ENCODE measurements around the gene DDX6. TPM values are rescaled to one million over a fixed set of nuclear protein-coding genes. Genes with fewer than 3 reads are reported as not detected.

The DDX6 gene
- total and polyA plus RNA-seq, 2 of the 8 experiments (the other 6 are each of a cell fraction or from before 2014, with no cell fraction given): 29.8 to 181 TPM

DNA sequence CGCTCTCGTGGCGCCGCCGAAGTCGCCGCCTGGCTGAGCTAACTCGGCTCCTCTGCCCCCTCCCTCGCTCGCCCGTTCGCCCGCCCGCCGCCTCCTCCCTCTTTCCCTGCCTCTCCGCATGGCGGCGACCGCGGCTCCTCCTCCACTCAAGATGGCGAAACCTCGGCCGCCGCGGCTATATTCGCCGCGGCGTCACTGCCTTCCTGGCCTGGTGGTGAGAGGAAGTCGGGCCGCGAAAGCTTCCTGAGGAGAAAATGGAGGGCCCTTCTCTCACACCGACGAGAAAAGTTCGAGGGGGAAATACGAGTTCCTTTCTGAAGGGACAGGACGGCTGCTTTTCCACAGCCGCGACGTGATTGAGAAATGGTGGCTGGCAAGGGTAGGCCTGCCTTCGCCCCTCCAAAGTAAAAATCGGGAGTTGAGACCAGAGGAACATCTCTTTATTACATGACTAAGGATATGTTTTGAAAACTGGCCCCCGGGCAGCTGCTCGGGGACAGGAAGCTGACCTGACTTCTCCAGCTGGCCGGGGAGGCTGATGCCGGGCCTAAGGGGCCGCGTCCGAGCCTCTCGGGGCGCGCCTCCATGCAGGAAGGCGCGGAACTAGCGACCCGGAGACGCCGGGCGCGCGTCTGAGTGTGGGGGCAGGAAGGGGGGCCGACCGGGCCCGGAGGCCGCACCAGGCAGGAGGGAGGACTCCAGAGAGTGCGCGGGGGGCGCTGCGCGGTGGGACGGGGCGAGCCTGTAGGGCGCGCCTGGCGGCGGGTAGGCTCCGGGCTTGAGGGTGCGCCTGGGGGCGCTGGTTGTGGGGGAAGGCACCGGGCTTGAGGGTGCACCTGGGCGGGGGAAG, at the start of gene DDX6 (continued):
- no peak for TF ChIP-seq SRF (IDR thresholded peaks at IDR 0.05; ENCODE audit: low read depth, low read length)
- no peak for TF ChIP-seq CBX5 (IDR thresholded peaks at IDR 0.05; ENCODE audit: low read depth, low read length)
- no peak for TF ChIP-seq CHD1 (IDR thresholded peaks at IDR 0.05; ENCODE audit: low read depth, low read length)
- TF ChIP-seq, protein P1, sequence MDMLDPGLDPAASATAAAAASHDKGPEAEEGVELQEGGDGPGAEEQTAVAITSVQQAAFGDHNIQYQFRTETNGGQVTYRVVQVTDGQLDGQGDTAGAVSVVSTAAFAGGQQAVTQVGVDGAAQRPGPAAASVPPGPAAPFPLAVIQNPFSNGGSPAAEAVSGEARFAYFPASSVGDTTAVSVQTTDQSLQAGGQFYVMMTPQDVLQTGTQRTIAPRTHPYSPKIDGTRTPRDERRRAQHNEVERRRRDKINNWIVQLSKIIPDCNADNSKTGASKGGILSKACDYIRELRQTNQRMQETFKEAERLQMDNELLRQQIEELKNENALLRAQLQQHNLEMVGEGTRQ (IDR thresholded peaks at IDR 0.05; ENCODE audit: low read length): no peak
- TF ChIP-seq JUND (IDR thresholded peaks at IDR 0.05; ENCODE audit: low read length): no peak
- TF ChIP-seq TBP (IDR thresholded peaks at IDR 0.05; ENCODE audit: low read depth, low read length): peak; percentile 90
- TF ChIP-seq TEAD4 (IDR thresholded peaks at IDR 0.05; ENCODE audit: low read depth, low read length): no peak
- no peak for TF ChIP-seq KDM5A (IDR thresholded peaks at IDR 0.05; ENCODE audit: low read length)
- TF ChIP-seq, protein P2, sequence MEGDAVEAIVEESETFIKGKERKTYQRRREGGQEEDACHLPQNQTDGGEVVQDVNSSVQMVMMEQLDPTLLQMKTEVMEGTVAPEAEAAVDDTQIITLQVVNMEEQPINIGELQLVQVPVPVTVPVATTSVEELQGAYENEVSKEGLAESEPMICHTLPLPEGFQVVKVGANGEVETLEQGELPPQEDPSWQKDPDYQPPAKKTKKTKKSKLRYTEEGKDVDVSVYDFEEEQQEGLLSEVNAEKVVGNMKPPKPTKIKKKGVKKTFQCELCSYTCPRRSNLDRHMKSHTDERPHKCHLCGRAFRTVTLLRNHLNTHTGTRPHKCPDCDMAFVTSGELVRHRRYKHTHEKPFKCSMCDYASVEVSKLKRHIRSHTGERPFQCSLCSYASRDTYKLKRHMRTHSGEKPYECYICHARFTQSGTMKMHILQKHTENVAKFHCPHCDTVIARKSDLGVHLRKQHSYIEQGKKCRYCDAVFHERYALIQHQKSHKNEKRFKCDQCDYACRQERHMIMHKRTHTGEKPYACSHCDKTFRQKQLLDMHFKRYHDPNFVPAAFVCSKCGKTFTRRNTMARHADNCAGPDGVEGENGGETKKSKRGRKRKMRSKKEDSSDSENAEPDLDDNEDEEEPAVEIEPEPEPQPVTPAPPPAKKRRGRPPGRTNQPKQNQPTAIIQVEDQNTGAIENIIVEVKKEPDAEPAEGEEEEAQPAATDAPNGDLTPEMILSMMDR (IDR thresholded peaks at IDR 0.05; ENCODE audit: control extremely low read depth in 1 of 3, insufficient read depth in 1 of 3, low read depth in 1 of 3, low read length in 3 of 3): peak; percentile 28 to 48 (median 40)
- TF ChIP-seq SIX5 (IDR thresholded peaks at IDR 0.05; ENCODE audit: low read depth, low read length): no peak
- TF ChIP-seq EP300 (IDR thresholded peaks at IDR 0.05; ENCODE audit: borderline replicate concordance in 1 of 2, low read depth in 2 of 2, low read length in 2 of 2): no peak
- TF ChIP-seq, protein P3, sequence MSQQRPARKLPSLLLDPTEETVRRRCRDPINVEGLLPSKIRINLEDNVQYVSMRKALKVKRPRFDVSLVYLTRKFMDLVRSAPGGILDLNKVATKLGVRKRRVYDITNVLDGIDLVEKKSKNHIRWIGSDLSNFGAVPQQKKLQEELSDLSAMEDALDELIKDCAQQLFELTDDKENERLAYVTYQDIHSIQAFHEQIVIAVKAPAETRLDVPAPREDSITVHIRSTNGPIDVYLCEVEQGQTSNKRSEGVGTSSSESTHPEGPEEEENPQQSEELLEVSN (IDR thresholded peaks at IDR 0.05): no peak
- no peak for TF ChIP-seq SP1 (IDR thresholded peaks at IDR 0.05; ENCODE audit: low read depth, low read length)
- TF ChIP-seq ATF3 (IDR thresholded peaks at IDR 0.05; ENCODE audit: insufficient read depth, low read depth, low read length): no peak
- TF ChIP-seq POU5F1 (IDR thresholded peaks at IDR 0.05; ENCODE audit: low read depth, low read length): no peak
- TF ChIP-seq FOSL1 (IDR thresholded peaks at IDR 0.05; ENCODE audit: insufficient read depth, low read depth, low read length): no peak
- peak; percentile 98 for TF ChIP-seq TAF7 (optimal IDR thresholded peaks at IDR 0.05; ENCODE audit: borderline replicate concordance, low read depth, low read length)
- peak; percentile 94 for TF ChIP-seq YY1 (IDR thresholded peaks at IDR 0.05; ENCODE audit: low read depth, low read length)
- peak; percentile 8 to 28; a peak in 2 of 4 replicates for TF ChIP-seq RAD21 (IDR thresholded peaks at IDR 0.05 in 1 of 2, conservative IDR thresholded peaks at IDR 0.05 in 1 of 2; ENCODE audit: low read depth in 2 of 2, low read length in 2 of 2)
